HCT116 (cell line): ENCODE measurements around the gene ADORA1. TPM values are rescaled to one million over a fixed set of nuclear protein-coding genes. Genes with fewer than 3 reads are reported as not detected.

Source experiments
- ATAC-seq: fragments of 200-7000 bp; cut with Tn5 transposase; 2 replicates; pipeline ENCODE4 v1.9.1; 2020; ENCODE audit warnings: mild to moderate bottlenecking, moderate library complexity
- BruUV-seq: library from RNA; stranded (reverse); fragments of 400-500 nt; replicated peaks from 2 replicates; lab custom pipeline; 2021; lab: Mats Ljungman, UMichigan
- CTCF ChIA-PET: fragments of 300-600 bp; sonication (Branson Sonifier 250); formaldehyde crosslinking; loops from one replicate; lab custom pipeline; 2021; ENCODE audit warnings: antibody characterized with exemption; lab: Charles Lee
- POLR2A ChIA-PET: fragments of 300-600, 350-600 bp; sonication (Branson Sonifier 250); formaldehyde crosslinking; loops from one replicate; lab custom pipeline; 2021; ENCODE audit warnings: antibody characterized with exemption; lab: Charles Lee
- RAD21 ChIA-PET, 2 experiments: fragments of 300-600 bp; sonication (Branson Sonifier 250); formaldehyde crosslinking; loops; one replicate each; lab custom pipeline; 2023; ENCODE audit warnings: low total read pairs in 2 of 2; ENCODE audit not compliant: uncharacterized antibody in 2 of 2, unreplicated experiment in 2 of 2, low non-redundant PET in 1 of 2; lab: Charles Lee
- DNase-seq: peaks from one replicate; pipeline ENCODE4 v3.0.0-alpha.2; 2010; ENCODE audit warnings: low read depth, low spot score
- H2AFZ ChIP-seq: fragments of 200-600 bp; shearing (Covaris generic), sonication (generic); 2 replicates; pipeline ENCODE4 v1.6.1; 2017; ENCODE audit warnings: low read depth, mixed run types, mixed read lengths, antibody characterized with exemption, low read length; ENCODE audit not compliant: poor library complexity, severe bottlenecking
- H3K27ac ChIP-seq: 2 replicates; pipeline ENCODE4 v1.5.1; 2012; ENCODE audit warnings: low read depth, low read length
- H3K27me3 ChIP-seq: fragments of 200-600 bp; sonication (generic); 2 replicates; pipeline ENCODE4 v1.6.1; 2016; ENCODE audit warnings: mixed run types, low read length, mixed read lengths; ENCODE audit not compliant: insufficient read depth
- H3K36me3 ChIP-seq, 2 experiments: fragments of 200-500 bp in 1 of 2; fragments of 200-600 bp in 1 of 2; sonication (Bioruptor generic) in 1 of 2; sonication (generic) in 1 of 2; 2 replicates each; pipeline versions ENCODE4 v1.5.1 to v1.6.1; 2014 to 2016; ENCODE audit warnings: low read length in 2 of 2, inconsistent platforms in 1 of 2, mixed read lengths in 1 of 2, mixed run types in 1 of 2; ENCODE audit not compliant: insufficient read depth in 2 of 2, control insufficient read depth in 1 of 2
- H3K4me1 ChIP-seq, 2 experiments: fragments of 200-600 bp in 1 of 2; sonication (generic) in 1 of 2; 2 replicates each; pipeline versions ENCODE4 v1.5.1 to v1.6.1; 2012 to 2017; ENCODE audit warnings: low read length in 2 of 2, inconsistent platforms in 1 of 2, mild to moderate bottlenecking in 1 of 2, mixed read lengths in 1 of 2, mixed run types in 1 of 2, moderate library complexity in 1 of 2; ENCODE audit not compliant: insufficient read depth in 2 of 2, control insufficient read depth in 1 of 2
- H3K4me2 ChIP-seq: fragments of 200-600 bp; sonication (generic); 2 replicates; pipeline ENCODE4 v1.6.1; 2017; ENCODE audit warnings: mixed run types, low read length, mixed read lengths
- H3K4me3 ChIP-seq, 2 experiments: fragments of 200-600 bp in 1 of 2; sonication (generic) in 1 of 2; replicated peaks in 1 of 2; 2 replicates each; pipeline ENCODE4 v1.5.1; 2011 to 2016; ENCODE audit warnings: low read length in 2 of 2, control low read depth in 1 of 2, low read depth in 1 of 2, mild to moderate bottlenecking in 1 of 2, mixed read lengths in 1 of 2, mixed run types in 1 of 2
- H3K79me2 ChIP-seq: fragments of 200-600 bp; sonication (generic); 2 replicates; pipeline ENCODE4 v1.6.1; 2017; ENCODE audit warnings: mild to moderate bottlenecking, mixed run types, low read length, moderate library complexity, mixed read lengths; ENCODE audit not compliant: insufficient read depth
- H3K9ac ChIP-seq: fragments of 200-600 bp; sonication (generic); 2 replicates; pipeline ENCODE4 v1.6.1; 2016; ENCODE audit warnings: low read length, mixed read lengths
- H3K9me2 ChIP-seq: fragments of 200-600 bp; sonication (generic), shearing (Covaris generic); 2 replicates; pipeline ENCODE4 v1.6.1; 2017; ENCODE audit warnings: mixed run types, mild to moderate bottlenecking, moderate library complexity; ENCODE audit not compliant: insufficient read depth
- H3K9me3 ChIP-seq, 2 experiments: fragments of 200-500 bp in 1 of 2; fragments of 200-600 bp in 1 of 2; sonication (Bioruptor generic) in 1 of 2; sonication (generic) in 1 of 2; 2 replicates each; pipeline ENCODE4 v1.6.1; 2014 to 2017; ENCODE audit warnings: low read length in 2 of 2, mixed read lengths in 2 of 2, inconsistent platforms in 1 of 2, low read depth in 1 of 2, mild to moderate bottlenecking in 1 of 2, mixed run types in 1 of 2, moderate library complexity in 1 of 2; ENCODE audit not compliant: control insufficient read depth in 1 of 2, insufficient read depth in 1 of 2
- H4K20me1 ChIP-seq: fragments of 200-600 bp; sonication (generic), shearing (Covaris generic); 2 replicates; pipeline ENCODE4 v1.6.1; 2017; ENCODE audit warnings: mixed run types, mild to moderate bottlenecking, moderate library complexity; ENCODE audit not compliant: insufficient read depth
- EGR1 ChIP-seq: IDR thresholded peaks from 2 replicates; pipeline ENCODE4 v1.6.1; 2012; ENCODE audit warnings: low read depth
- ELF1 ChIP-seq: IDR thresholded peaks from 2 replicates; pipeline ENCODE4 v1.6.1; 2012; ENCODE audit warnings: low read depth, borderline replicate concordance
- POLR2A ChIP-seq: IDR thresholded peaks from 2 replicates; pipeline ENCODE4 v1.7.0; 2011; ENCODE audit warnings: borderline replicate concordance; ENCODE audit not compliant: insufficient read depth, insufficient read length; ENCODE audit errors: extremely low read depth
- SIN3A ChIP-seq: IDR thresholded peaks from 2 replicates; pipeline ENCODE4 v1.6.1; 2012; ENCODE audit warnings: low read depth
- SP1 ChIP-seq: IDR thresholded peaks from 2 replicates; pipeline ENCODE4 v1.6.1; 2012; ENCODE audit warnings: low read depth
- TCF7L2 ChIP-seq: IDR thresholded peaks from 2 replicates; pipeline ENCODE4 v1.7.0; 2011; ENCODE audit warnings: borderline replicate concordance, inconsistent platforms; ENCODE audit not compliant: insufficient read depth, insufficient read length; ENCODE audit errors: extremely low read depth
- intact Hi-C: fragments of 100-400 bp; cut with micrococcal nuclease; formaldehyde crosslinking; loops from 2 replicates; pipeline ENCODE4 v1.10.0; 2022
- total RNA-seq: library from RNA; stranded (reverse); gene quantifications from one replicate; pipeline ENCODE4 v1.2.1, GENCODE V29; 2021; ENCODE audit not compliant: unreplicated experiment
- TF ChIP-seq, protein P1 (sequence below): IDR thresholded peaks from 2 replicates; pipeline ENCODE4 v1.6.1; 2012
- TF ChIP-seq, protein P2 (sequence below), 3 experiments: fragments of 200-600 bp in 1 of 3; sonication (generic) in 1 of 3; IDR thresholded peaks in 2 of 3; conservative IDR thresholded peaks in 1 of 3; 2 replicates each; pipeline ENCODE4 v1.5.1; 2012 to 2017; ENCODE audit warnings: low read depth in 2 of 3, low read length in 2 of 3, antibody characterized with exemption in 1 of 3, borderline replicate concordance in 1 of 3, control low read depth in 1 of 3, mild to moderate bottlenecking in 1 of 3, mixed read lengths in 1 of 3, mixed run types in 1 of 3, moderate library complexity in 1 of 3; ENCODE audit not compliant: insufficient read depth in 1 of 3
- TF ChIP-seq, protein P3 (sequence below): IDR thresholded peaks from 2 replicates; pipeline ENCODE4 v1.6.1; 2012
- TF ChIP-seq, protein P4 (sequence below): IDR thresholded peaks from 2 replicates; pipeline ENCODE4 v1.6.1; 2012; ENCODE audit warnings: low read depth
- TF ChIP-seq, protein P5 (sequence below): IDR thresholded peaks from 2 replicates; pipeline ENCODE4 v1.6.1; 2011; ENCODE audit warnings: mild to moderate bottlenecking, low read length, moderate library complexity; ENCODE audit not compliant: insufficient replicate concordance; ENCODE audit errors: extremely low read depth

Gene ADORA1
- total RNA-seq, 1 experiment from 2014 or later, result 2.8 TPM

DNA sequence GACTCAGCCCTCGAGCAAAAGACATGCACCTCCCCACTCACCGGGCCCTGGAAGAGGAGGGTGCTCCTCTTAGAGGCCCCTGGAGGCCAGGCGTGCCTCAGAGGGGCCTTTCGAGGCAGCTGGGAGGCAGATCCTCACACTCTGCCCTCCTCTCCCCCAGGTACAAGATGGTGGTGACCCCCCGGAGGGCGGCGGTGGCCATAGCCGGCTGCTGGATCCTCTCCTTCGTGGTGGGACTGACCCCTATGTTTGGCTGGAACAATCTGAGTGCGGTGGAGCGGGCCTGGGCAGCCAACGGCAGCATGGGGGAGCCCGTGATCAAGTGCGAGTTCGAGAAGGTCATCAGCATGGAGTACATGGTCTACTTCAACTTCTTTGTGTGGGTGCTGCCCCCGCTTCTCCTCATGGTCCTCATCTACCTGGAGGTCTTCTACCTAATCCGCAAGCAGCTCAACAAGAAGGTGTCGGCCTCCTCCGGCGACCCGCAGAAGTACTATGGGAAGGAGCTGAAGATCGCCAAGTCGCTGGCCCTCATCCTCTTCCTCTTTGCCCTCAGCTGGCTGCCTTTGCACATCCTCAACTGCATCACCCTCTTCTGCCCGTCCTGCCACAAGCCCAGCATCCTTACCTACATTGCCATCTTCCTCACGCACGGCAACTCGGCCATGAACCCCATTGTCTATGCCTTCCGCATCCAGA, 37.7 kb downstream of the ADORA1 start:
- Histone ChIP-seq H3K36me3 (no peaks in the 10 kb centered on the region), H2AFZ (no peak overlapping the region), H3K9me2 (no peaks in the 10 kb centered on the region), H4K20me1 (no peaks in the 10 kb centered on the region), H3K27ac (no peak overlapping the region), H3K4me1 (peaks cover 5 to 21% of the 10 kb centered on the region in 2 experiments; a peak in 3 of 4 replicates), H3K9ac (no peak overlapping the region), H3K4me2 (no peak overlapping the region), H3K9me3 (no peaks in the 10 kb centered on the region), H3K4me3 (no peak overlapping the region), H3K27me3 (no peaks in the 10 kb centered on the region), H3K79me2 (no peaks in the 10 kb centered on the region)
- intact Hi-C loops, result no loop called here
- RAD21 ChIA-PET, result no interaction called here
- TF ChIP-seq, protein P1, sequence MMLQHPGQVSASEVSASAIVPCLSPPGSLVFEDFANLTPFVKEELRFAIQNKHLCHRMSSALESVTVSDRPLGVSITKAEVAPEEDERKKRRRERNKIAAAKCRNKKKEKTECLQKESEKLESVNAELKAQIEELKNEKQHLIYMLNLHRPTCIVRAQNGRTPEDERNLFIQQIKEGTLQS, result no peak
- TF ChIP-seq, protein P2, sequence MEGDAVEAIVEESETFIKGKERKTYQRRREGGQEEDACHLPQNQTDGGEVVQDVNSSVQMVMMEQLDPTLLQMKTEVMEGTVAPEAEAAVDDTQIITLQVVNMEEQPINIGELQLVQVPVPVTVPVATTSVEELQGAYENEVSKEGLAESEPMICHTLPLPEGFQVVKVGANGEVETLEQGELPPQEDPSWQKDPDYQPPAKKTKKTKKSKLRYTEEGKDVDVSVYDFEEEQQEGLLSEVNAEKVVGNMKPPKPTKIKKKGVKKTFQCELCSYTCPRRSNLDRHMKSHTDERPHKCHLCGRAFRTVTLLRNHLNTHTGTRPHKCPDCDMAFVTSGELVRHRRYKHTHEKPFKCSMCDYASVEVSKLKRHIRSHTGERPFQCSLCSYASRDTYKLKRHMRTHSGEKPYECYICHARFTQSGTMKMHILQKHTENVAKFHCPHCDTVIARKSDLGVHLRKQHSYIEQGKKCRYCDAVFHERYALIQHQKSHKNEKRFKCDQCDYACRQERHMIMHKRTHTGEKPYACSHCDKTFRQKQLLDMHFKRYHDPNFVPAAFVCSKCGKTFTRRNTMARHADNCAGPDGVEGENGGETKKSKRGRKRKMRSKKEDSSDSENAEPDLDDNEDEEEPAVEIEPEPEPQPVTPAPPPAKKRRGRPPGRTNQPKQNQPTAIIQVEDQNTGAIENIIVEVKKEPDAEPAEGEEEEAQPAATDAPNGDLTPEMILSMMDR (IDR thresholded peaks at IDR 0.05 in 2 of 3, conservative IDR thresholded peaks at IDR 0.05 in 1 of 3; ENCODE audit: borderline replicate concordance in 1 of 3, insufficient read depth in 1 of 3, low read depth in 2 of 3, low read length in 2 of 3), result no peak
- TF ChIP-seq, protein P3, sequence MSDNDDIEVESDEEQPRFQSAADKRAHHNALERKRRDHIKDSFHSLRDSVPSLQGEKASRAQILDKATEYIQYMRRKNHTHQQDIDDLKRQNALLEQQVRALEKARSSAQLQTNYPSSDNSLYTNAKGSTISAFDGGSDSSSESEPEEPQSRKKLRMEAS, result no peak
- TF ChIP-seq SP1 (no peak), ELF1 (no peak), TCF7L2 (no peak), EGR1 (no peak), POLR2A (no peak), SIN3A (no peak)
- TF ChIP-seq, protein P4, sequence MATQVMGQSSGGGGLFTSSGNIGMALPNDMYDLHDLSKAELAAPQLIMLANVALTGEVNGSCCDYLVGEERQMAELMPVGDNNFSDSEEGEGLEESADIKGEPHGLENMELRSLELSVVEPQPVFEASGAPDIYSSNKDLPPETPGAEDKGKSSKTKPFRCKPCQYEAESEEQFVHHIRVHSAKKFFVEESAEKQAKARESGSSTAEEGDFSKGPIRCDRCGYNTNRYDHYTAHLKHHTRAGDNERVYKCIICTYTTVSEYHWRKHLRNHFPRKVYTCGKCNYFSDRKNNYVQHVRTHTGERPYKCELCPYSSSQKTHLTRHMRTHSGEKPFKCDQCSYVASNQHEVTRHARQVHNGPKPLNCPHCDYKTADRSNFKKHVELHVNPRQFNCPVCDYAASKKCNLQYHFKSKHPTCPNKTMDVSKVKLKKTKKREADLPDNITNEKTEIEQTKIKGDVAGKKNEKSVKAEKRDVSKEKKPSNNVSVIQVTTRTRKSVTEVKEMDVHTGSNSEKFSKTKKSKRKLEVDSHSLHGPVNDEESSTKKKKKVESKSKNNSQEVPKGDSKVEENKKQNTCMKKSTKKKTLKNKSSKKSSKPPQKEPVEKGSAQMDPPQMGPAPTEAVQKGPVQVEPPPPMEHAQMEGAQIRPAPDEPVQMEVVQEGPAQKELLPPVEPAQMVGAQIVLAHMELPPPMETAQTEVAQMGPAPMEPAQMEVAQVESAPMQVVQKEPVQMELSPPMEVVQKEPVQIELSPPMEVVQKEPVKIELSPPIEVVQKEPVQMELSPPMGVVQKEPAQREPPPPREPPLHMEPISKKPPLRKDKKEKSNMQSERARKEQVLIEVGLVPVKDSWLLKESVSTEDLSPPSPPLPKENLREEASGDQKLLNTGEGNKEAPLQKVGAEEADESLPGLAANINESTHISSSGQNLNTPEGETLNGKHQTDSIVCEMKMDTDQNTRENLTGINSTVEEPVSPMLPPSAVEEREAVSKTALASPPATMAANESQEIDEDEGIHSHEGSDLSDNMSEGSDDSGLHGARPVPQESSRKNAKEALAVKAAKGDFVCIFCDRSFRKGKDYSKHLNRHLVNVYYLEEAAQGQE, result no peak
- TF ChIP-seq, protein P5, sequence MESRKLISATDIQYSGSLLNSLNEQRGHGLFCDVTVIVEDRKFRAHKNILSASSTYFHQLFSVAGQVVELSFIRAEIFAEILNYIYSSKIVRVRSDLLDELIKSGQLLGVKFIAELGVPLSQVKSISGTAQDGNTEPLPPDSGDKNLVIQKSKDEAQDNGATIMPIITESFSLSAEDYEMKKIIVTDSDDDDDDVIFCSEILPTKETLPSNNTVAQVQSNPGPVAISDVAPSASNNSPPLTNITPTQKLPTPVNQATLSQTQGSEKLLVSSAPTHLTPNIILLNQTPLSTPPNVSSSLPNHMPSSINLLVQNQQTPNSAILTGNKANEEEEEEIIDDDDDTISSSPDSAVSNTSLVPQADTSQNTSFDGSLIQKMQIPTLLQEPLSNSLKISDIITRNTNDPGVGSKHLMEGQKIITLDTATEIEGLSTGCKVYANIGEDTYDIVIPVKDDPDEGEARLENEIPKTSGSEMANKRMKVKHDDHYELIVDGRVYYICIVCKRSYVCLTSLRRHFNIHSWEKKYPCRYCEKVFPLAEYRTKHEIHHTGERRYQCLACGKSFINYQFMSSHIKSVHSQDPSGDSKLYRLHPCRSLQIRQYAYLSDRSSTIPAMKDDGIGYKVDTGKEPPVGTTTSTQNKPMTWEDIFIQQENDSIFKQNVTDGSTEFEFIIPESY, result no peak
- ATAC-seq (no peak), DNase-seq (no peak)
- BruUV-seq, result no TSS peak
- CTCF ChIA-PET, result interaction anchor here (1.0 to 1.2 kb wide), 2 partner anchors 8 to 126 kb away, joined by 3 to 4 read pairs; no protein-coding TSS in a partner anchor
- POLR2A ChIA-PET, result no interaction called here
